A549 (cell line): ENCODE data around the gene GOLGA8H. TPM values are rescaled to one million over a fixed set of nuclear protein-coding genes. Genes with fewer than 3 reads are reported as not detected.
"Not testable (repeated sequence)": the region's sequence is repeated elsewhere in the genome, so short reads cannot be mapped to it uniquely, and the experiment has no call there.

Source experiments
- ATAC-seq, 2 experiments: fragments of 200-7000 bp in 1 of 2; fragments of >200 bp in 1 of 2; cut with Nextera tagmentation in 1 of 2; cut with Tn5 transposase in 1 of 2; 3 replicates each; pipeline versions ENCODE4 v1.8.0 to v1.9.1; 2018 to 2020; ENCODE audit warnings: mild to moderate bottlenecking in 1 of 2, moderate library complexity in 1 of 2
- CTCF ChIA-PET: fragments of 300-600 bp; sonication (Branson Sonifier 250); formaldehyde crosslinking; extraction: SDS; loops from one replicate; lab custom pipeline; 2021; ENCODE audit warnings: antibody characterized with exemption, inconsistent platforms; lab: Yijun Ruan, JAX
- POLR2A ChIA-PET: fragments of 350-600 bp; formaldehyde crosslinking; extraction: SDS; loops from one replicate; lab custom pipeline; 2021; ENCODE audit warnings: antibody characterized with exemption, inconsistent platforms; lab: Yijun Ruan, JAX
- DNase-seq, 2 experiments: peaks; one replicate each; pipeline versions ENCODE4 v3.0.0 to v3.0.0-alpha.2; 2011 to 2016; ENCODE audit warnings: low read depth in 1 of 2, low spot score in 1 of 2
- FAIRE-seq: peaks from 2 replicates; lab custom pipeline; 2011; peaks lifted over from hg19 to GRCh38; lab: Jason Lieb, UNC
- H3K27ac ChIP-seq, 2 experiments: fragments of >200 bp; sonication (Bioruptor Twin); formaldehyde crosslinking; 3 replicates each; pipeline ENCODE4 v1.5.1; 2016 to 2017
- H3K4me1 ChIP-seq: fragments of >200 bp; sonication (Bioruptor Twin); formaldehyde crosslinking; 3 replicates; pipeline ENCODE4 v1.6.1; 2016
- H3K4me2 ChIP-seq: fragments of >200 bp; sonication (Bioruptor Twin); formaldehyde crosslinking; 3 replicates; pipeline ENCODE4 v1.6.1; 2016
- H3K4me3 ChIP-seq: fragments of >200 bp; sonication (Bioruptor Twin); formaldehyde crosslinking; 3 replicates; pipeline ENCODE4 v1.5.1; 2016
- H3K9me3 ChIP-seq: fragments of >200 bp; sonication (Bioruptor Twin); formaldehyde crosslinking; 3 replicates; pipeline ENCODE4 v1.6.1; 2016
- MAFK ChIP-seq: fragments of 450-650 bp; IDR thresholded peaks from 2 replicates; pipeline ENCODE4 v1.6.1; 2014; ENCODE audit not compliant: partially characterized antibody
- RAD21 ChIP-seq, 2 experiments: fragments of >200 bp in 1 of 2; sonication (Bioruptor Twin) in 1 of 2; formaldehyde crosslinking in 1 of 2; IDR thresholded peaks in 1 of 2; conservative IDR thresholded peaks in 1 of 2; 2 replicates in 1 of 2; 3 replicates in 1 of 2; pipeline ENCODE4 v1.6.1; 2012 to 2018; ENCODE audit warnings: inconsistent platforms in 1 of 2
- SMC3 ChIP-seq: fragments of >200 bp; sonication (Bioruptor Twin); formaldehyde crosslinking; IDR thresholded peaks from 3 replicates; pipeline ENCODE4 v1.6.1; 2018; ENCODE audit warnings: inconsistent platforms
- WGBS: methylation state at CpG from one replicate; pipeline ENCODE4 v1.1.6; 2017; ENCODE audit errors: missing lambda C conversion rate; 5-methylcytosine and 5-hydroxymethylcytosine counted together
- polyA plus RNA-seq, 4 experiments: library from polyadenylated mRNA; depleted of rRNA in 3 of 4; stranded (reverse); fragments of >200 nt; fragmentation: RNase III in 1 of 4; extraction: RNeasy Plus Mini Kit Qiagen cat#74134 plus additional on column Dnase treatment in 1 of 4; gene quantifications; 2 replicates in 3 of 4; 3 replicates in 1 of 4; pipeline ENCODE4 v1.2.3, GENCODE V29; 2011 to 2017
- small RNA-seq, 6 experiments: library from RNA; depleted of rRNA; stranded (forward); fragments of <200 nt; gene quantifications; one replicate each; pipeline ENCODE3, GENCODE V24; 2012
- TF ChIP-seq, protein P1 (sequence below): fragments of 450-650 bp; IDR thresholded peaks from 2 replicates; pipeline ENCODE4 v1.6.1; 2014; ENCODE audit warnings: antibody characterized with exemption
- TF ChIP-seq, protein P2 (sequence below): fragments of >200 bp; sonication (Bioruptor Twin); formaldehyde crosslinking; IDR thresholded peaks from 3 replicates; pipeline ENCODE4 v1.5.1; 2016

The GOLGA8H gene
- polyA plus RNA-seq, 2 of the 4 experiments (the other 2 are of a cell fraction): 2.2 TPM

DNA sequence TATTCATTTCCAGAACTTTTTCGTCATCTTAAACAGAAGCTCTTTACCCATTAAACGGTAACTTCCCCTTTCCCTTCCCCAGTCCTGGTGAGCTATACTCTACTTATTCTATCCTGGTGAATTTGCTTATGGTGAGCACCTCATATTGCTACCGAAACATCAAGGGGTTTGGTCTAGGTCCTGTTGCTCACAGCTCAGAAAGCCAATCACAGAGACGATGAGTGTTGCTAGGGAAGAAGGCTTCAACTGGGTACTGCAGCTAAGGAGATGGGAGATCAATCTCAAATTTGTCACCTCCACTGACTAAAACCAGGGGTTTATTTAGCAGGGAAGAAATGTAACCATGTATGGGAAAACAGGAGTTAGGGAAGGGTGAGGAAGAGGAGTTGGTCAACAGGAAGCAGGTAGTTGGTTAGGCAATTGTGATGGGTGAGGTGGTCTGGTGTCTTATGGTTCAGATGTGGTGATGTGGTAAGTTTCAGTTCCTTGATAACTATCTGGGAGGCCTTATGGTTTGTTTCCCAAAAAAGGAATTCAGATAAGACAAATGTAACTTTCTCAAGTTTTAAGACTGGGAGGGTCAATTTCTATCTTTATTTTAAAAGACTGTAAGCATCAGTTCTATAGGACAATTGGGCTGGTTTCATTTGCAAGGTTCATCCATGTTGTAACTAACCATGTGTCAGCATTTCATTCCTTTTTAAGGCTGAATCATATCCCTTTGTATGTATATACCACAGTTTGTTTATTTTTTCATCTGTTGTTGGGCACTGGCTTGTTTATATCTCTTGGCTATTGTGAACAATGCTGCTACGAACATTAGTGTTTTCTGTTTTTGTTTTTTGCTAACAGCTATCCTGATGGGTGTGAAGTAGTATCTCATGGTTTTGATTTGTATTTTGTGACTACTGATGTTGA lies 46.4 kb downstream of the GOLGA8H start:
- DNase-seq: no peak
- FAIRE-seq: no peak
- Histone ChIP-seq H3K4me3 (no peak overlapping the region), H3K4me2 (no peak overlapping the region), H3K4me1 (no peaks in the 10 kb centered on the region), H3K9me3 (no peaks in the 10 kb centered on the region), H3K27ac (no peak overlapping the region)
- ATAC-seq: no peak
- POLR2A ChIA-PET: no interaction called here
- TF ChIP-seq, protein P1, sequence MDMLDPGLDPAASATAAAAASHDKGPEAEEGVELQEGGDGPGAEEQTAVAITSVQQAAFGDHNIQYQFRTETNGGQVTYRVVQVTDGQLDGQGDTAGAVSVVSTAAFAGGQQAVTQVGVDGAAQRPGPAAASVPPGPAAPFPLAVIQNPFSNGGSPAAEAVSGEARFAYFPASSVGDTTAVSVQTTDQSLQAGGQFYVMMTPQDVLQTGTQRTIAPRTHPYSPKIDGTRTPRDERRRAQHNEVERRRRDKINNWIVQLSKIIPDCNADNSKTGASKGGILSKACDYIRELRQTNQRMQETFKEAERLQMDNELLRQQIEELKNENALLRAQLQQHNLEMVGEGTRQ: no peak
- peak; percentile 7 for TF ChIP-seq MAFK
- CTCF ChIA-PET: no interaction called here
- WGBS: 94% methylated on average over 5 of the region's 5 CpGs

DNA sequence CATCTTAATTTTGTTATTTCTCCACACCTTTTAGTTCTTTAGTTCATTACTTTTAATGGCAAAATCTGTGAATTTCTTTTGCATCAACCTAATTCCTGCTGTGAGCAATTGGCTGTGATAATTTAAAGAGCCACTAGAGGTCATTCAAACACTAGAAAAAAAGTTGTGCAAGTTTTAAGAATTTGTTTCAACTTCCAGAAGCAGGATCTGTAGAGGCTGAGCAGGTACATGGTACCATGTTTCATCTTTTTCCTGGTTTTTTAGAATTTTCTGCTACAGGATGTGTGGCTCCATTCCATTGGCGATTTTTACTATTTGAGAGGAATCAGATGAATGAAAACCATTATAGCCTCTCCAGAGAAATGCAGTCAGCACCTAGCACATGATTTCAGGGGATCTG lies 57.3 kb downstream of the GOLGA8H start:
- H3K27ac ChIP-seq, POLR2A ChIA-PET, H3K9me3 ChIP-seq, FAIRE-seq, H3K4me3 ChIP-seq, DNase-seq, H3K4me1 ChIP-seq, H3K4me2 ChIP-seq: not testable (repeated sequence)
- CTCF ChIA-PET: interaction anchor here (0.7 to 1.9 kb wide), 9 partner anchors 8 to 829 kb away, joined by 3 to 20 read pairs (median 4); no protein-coding TSS in a partner anchor
- TF ChIP-seq, protein P2, sequence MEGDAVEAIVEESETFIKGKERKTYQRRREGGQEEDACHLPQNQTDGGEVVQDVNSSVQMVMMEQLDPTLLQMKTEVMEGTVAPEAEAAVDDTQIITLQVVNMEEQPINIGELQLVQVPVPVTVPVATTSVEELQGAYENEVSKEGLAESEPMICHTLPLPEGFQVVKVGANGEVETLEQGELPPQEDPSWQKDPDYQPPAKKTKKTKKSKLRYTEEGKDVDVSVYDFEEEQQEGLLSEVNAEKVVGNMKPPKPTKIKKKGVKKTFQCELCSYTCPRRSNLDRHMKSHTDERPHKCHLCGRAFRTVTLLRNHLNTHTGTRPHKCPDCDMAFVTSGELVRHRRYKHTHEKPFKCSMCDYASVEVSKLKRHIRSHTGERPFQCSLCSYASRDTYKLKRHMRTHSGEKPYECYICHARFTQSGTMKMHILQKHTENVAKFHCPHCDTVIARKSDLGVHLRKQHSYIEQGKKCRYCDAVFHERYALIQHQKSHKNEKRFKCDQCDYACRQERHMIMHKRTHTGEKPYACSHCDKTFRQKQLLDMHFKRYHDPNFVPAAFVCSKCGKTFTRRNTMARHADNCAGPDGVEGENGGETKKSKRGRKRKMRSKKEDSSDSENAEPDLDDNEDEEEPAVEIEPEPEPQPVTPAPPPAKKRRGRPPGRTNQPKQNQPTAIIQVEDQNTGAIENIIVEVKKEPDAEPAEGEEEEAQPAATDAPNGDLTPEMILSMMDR: peak; percentile 71
- TF ChIP-seq RAD21 (conservative IDR thresholded peaks at IDR 0.05 in 1 of 2, IDR thresholded peaks at IDR 0.05 in 1 of 2) (peak; percentile 48 to 68; a peak in 4 of 5 replicates), SMC3 (peak; percentile 24; the same call in 1 of the 3 replicates)
- ATAC-seq: peak in 1 of 2 experiments; percentile 50; a peak in 2 of 6 replicates
- 14% methylated on average over 1 of the region's 1 CpG for WGBS

Small RNAs within 50 kb of the gene (small RNA-seq; reads per million reads assigned to genes)
- gene RF00096 (0 reads per million in 6 experiments), gene RN7SL628P (0 reads per million in 6 experiments), gene RN7SL796P (0 reads per million in 6 experiments)

Other genes starting within 250 kb of the GOLGA8H start
- gene CHRFAM7A, start 210.5 kb upstream of the GOLGA8H start, polyA plus RNA-seq (2011; rRNA removed): 7.0 and 8.0 TPM in 2 replicates
- gene CHRFAM7A, start 210.5 kb upstream of the GOLGA8H start, polyA plus RNA-seq (2017; fragmentation: RNase III; extraction: RNeasy Plus Mini Kit Qiagen cat#74134 plus additional on column Dnase treatment): 4.1 to 6.6 TPM (median 5.1 TPM) in 3 replicates
- 0.56 and 1.0 TPM in 2 replicates for gene GOLGA8R, start 189.8 kb upstream of the GOLGA8H start, polyA plus RNA-seq (2011; rRNA removed)
- 0.49 to 0.56 TPM (median 0.50 TPM) in 3 replicates for gene GOLGA8R, start 189.8 kb upstream of the GOLGA8H start, polyA plus RNA-seq (2017; fragmentation: RNase III; extraction: RNeasy Plus Mini Kit Qiagen cat#74134 plus additional on column Dnase treatment)
- gene GOLGA8Q, start 52.0 kb upstream of the GOLGA8H start, polyA plus RNA-seq (2011; rRNA removed): 0.34 and 0.45 TPM in 2 replicates
- 0.12 to 0.36 TPM (median 0.25 TPM) in 3 replicates for gene GOLGA8Q, start 52.0 kb upstream of the GOLGA8H start, polyA plus RNA-seq (2017; fragmentation: RNase III; extraction: RNeasy Plus Mini Kit Qiagen cat#74134 plus additional on column Dnase treatment)